Parathyroid adenoma (tissue), 2 donors: ENCODE measurements around the gene NOL4L.

Source experiments
- H2AFZ ChIP-seq: fragments of 300-600 bp; sonication (generic); one replicate; pipeline ENCODE4 v1.7.0; 2017; ENCODE audit warnings: antibody characterized with exemption, mild to moderate bottlenecking
- H3K27ac ChIP-seq: fragments of 300-600 bp; sonication (generic); one replicate; pipeline ENCODE4 v1.7.0; 2017
- H3K27me3 ChIP-seq: fragments of 300-600 bp; sonication (generic); one replicate; pipeline ENCODE4 v1.7.0; 2017; ENCODE audit warnings: low read length; ENCODE audit not compliant: control insufficient read depth, insufficient read depth
- H3K36me3 ChIP-seq: fragments of 300-600 bp; sonication (generic); one replicate; pipeline ENCODE4 v1.7.0; 2017; ENCODE audit warnings: low read length; ENCODE audit not compliant: control insufficient read depth, insufficient read depth
- H3K4me1 ChIP-seq: fragments of 300-600 bp; sonication (generic); one replicate; pipeline ENCODE4 v1.7.0; 2017; ENCODE audit warnings: control low read depth
- H3K4me2 ChIP-seq: fragments of 300-600 bp; sonication (generic); one replicate; pipeline ENCODE4 v1.7.0; 2017; ENCODE audit warnings: low read length
- H3K4me3 ChIP-seq: fragments of 300-600 bp; sonication (generic); one replicate; pipeline ENCODE4 v1.7.0; 2017; ENCODE audit warnings: low read depth, low read length
- H3K79me2 ChIP-seq: fragments of 300-600 bp; sonication (generic); one replicate; pipeline ENCODE4 v1.7.0; 2017; ENCODE audit warnings: control low read depth
- H3K9ac ChIP-seq: fragments of 300-600 bp; sonication (generic); one replicate; pipeline ENCODE4 v1.7.0; 2017; ENCODE audit warnings: mild to moderate bottlenecking
- H3K9me3 ChIP-seq: fragments of 300-600 bp; sonication (generic); one replicate; pipeline ENCODE4 v1.7.0; 2017; ENCODE audit warnings: low read length; ENCODE audit not compliant: control insufficient read depth
- TF ChIP-seq, protein P1 (sequence below): fragments of 300-600 bp; sonication (generic); IDR thresholded peaks from one replicate; pipeline ENCODE4 v1.7.0; 2017; ENCODE audit warnings: antibody characterized with exemption, mild to moderate bottlenecking
- donor health status: primary hyperparathyroidism.

The NOL4L gene

DNA sequence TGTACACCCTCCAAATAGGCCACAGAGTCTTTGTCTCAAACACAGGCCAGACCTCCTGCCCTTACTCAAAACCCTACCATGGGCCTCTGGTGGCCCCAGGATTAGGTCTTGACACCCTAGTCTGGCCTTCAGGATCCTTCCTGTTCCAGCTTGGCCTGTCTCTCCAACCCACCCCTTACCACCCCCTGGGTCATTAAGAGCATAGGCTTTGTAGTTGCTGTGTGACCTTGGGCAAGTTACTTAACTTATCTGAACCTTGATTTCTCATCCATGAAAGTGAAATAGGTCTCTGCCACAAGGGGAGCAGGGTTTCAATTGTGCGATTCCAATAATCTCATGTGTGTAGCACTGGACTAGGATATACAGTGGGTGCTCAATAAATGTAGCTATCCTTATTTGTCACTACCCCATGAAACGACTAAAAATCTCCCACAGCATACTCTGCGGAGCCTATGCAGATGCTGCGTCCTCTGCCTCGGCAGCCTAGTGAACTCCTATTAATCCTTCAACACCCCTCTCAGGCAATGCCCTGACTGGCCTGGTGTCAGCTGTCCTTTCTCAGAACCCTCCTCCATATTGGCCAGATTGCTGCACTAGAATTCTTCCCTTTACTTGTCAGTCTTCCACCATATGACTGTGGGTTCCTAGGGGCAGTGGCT, 39.7 kb upstream of the NOL4L start:
- H3K27me3 ChIP-seq, result no peaks in the 10 kb centered on the region
- no peak overlapping the region for H3K4me2 ChIP-seq
- no peak overlapping the region for H2AFZ ChIP-seq
- H3K4me3 ChIP-seq, result no peak overlapping the region
- no peaks in the 10 kb centered on the region for H3K9me3 ChIP-seq
- no peak overlapping the region for H3K9ac ChIP-seq
- no peaks in the 10 kb centered on the region for H3K36me3 ChIP-seq
- peaks cover 9% of the 10 kb centered on the region for H3K4me1 ChIP-seq
- TF ChIP-seq, protein P1, sequence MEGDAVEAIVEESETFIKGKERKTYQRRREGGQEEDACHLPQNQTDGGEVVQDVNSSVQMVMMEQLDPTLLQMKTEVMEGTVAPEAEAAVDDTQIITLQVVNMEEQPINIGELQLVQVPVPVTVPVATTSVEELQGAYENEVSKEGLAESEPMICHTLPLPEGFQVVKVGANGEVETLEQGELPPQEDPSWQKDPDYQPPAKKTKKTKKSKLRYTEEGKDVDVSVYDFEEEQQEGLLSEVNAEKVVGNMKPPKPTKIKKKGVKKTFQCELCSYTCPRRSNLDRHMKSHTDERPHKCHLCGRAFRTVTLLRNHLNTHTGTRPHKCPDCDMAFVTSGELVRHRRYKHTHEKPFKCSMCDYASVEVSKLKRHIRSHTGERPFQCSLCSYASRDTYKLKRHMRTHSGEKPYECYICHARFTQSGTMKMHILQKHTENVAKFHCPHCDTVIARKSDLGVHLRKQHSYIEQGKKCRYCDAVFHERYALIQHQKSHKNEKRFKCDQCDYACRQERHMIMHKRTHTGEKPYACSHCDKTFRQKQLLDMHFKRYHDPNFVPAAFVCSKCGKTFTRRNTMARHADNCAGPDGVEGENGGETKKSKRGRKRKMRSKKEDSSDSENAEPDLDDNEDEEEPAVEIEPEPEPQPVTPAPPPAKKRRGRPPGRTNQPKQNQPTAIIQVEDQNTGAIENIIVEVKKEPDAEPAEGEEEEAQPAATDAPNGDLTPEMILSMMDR, result no peak
- H3K27ac ChIP-seq, result no peak overlapping the region
- H3K79me2 ChIP-seq, result no peaks in the 10 kb centered on the region

DNA sequence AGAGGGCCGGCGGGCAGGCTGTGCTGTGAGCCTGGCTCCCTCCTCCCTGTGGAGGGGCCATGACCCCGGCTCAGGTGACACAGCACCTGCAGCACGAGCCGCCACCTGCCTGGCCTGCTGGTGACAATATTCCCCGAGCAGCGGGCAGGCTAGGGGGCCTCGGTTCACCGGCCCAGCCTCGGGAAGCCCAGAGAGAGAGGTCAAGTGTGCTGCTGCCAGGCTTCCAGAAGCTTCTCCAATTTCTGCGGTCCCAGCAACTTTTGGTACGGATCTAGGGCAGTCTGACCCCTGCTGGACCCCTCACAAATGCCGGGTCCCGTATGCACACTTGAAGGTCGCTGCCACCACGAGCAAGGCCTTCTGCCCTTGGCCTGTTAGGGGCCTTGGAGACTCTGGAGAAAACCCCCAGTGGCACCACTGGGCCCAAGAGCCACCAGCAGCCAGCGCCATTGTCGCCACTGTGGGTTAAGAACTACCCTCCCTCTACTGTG, 38.6 kb upstream of the NOL4L start:
- Histone ChIP-seq H3K79me2 (no peaks in the 10 kb centered on the region), H3K4me1 (peaks cover 9% of the 10 kb centered on the region), H3K4me2 (no peak overlapping the region), H3K4me3 (no peak overlapping the region), H3K9ac (no peak overlapping the region), H3K9me3 (no peaks in the 10 kb centered on the region), H3K27ac (no peak overlapping the region), H2AFZ (peak overlapping the region; percentile 10), H3K27me3 (no peaks in the 10 kb centered on the region), H3K36me3 (no peaks in the 10 kb centered on the region)
- TF ChIP-seq, protein P1, result peak; percentile 7

DNA sequence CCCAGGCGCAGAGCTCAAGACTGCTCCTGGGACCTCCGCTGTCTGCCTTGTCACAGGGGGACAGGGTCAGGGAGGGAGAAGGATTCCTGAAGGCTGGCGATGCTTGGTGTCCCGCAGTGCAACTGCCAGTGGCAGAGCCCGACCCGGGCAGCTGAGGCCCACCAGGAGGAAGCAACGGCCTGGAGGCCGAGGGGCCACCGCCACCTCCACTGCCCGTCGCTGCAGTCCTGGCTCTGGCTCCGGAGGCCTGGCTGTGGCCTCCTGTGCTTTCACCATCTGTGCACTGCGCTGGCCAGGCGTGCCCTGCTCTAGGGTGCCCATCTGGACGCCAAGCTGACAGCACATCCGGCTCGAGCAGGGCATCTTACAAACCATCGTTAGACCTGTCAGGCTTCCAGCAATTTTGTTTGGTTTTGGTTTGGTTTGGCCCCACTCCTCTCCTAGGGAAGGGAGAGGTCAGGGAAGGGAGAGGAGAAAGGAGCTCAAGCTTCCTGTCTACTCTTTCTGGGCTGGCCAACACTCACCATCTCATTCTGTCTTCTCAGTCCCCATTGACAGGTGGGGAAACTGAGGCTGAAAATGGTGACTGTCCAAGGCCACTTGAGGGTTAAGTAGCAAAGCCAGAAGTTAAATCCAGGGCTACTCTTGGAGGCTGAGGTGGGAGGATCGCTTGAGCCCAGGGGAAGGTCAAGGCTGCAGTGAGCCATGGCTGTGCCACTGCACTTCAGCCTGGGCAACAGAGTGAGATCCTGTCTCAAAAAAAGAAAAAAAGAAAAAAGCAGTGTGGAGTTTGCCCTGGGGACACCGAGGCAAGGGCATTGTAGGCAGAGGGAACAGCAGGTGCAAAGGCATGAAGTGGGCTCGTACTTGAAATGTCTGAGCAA, 37.7 kb upstream of the NOL4L start:
- no peak overlapping the region for H2AFZ ChIP-seq
- H3K79me2 ChIP-seq, result no peaks in the 10 kb centered on the region
- peaks cover 9% of the 10 kb centered on the region for H3K4me1 ChIP-seq
- H3K4me2 ChIP-seq, result no peak overlapping the region
- H3K9me3 ChIP-seq, result no peaks in the 10 kb centered on the region
- H3K4me3 ChIP-seq, result no peak overlapping the region
- H3K9ac ChIP-seq, result no peak overlapping the region
- no peaks in the 10 kb centered on the region for H3K36me3 ChIP-seq
- TF ChIP-seq, protein P1, result no peak
- no peak overlapping the region for H3K27ac ChIP-seq
- no peaks in the 10 kb centered on the region for H3K27me3 ChIP-seq

DNA sequence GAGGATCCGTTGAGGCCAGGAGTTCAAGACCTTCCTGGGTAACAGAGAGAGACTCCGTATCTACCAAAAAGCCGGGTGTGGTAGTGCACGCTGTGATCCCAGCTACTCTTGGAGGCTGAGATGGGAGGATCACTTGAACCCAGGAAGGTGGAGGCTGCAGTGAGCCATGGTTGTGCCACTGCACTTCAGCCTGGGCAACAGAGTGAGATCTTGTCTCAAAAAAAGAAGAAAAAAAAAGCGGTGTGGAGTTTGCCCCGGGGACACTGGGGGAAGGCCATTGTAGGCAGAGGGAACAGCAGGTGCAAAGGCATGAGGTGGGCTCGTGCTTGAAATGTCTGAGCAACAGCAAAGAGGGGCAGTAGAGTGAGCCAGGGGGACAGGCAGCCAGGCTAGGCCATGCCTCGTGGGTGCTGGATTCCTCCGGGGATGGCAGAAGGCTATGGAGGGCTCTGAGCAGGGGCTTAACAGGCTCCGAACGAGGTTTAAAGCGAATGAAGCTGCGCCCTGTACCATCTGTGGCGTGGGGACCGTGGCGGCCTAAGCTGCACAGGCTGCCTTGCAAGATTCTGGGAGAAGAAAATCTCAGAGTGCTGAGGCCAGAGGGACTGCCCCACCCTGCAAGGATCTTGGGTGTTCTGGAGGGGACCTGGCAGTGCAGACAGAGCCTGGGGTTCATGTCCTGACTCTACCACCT, 36.9 kb upstream of the NOL4L start:
- H3K79me2 ChIP-seq, result no peaks in the 10 kb centered on the region
- TF ChIP-seq, protein P1, result no peak
- peaks cover 1% of the 10 kb centered on the region for H3K4me1 ChIP-seq
- H3K9ac ChIP-seq, result no peak overlapping the region
- no peak overlapping the region for H3K4me2 ChIP-seq
- H3K9me3 ChIP-seq, result no peaks in the 10 kb centered on the region
- no peak overlapping the region for H3K4me3 ChIP-seq
- H2AFZ ChIP-seq, result no peak overlapping the region
- no peaks in the 10 kb centered on the region for H3K27me3 ChIP-seq
- H3K27ac ChIP-seq, result no peak overlapping the region
- H3K36me3 ChIP-seq, result no peaks in the 10 kb centered on the region
